HG03060 (cell line): ENCODE data around the gene VPS45.
"Not testable (repeated sequence)": the region's sequence is repeated elsewhere in the genome, so short reads cannot be mapped to it uniquely, and the experiment has no call there.

ENCODE experiments used
- ATAC-seq: cut with Tn5 transposase; IDR thresholded peaks from one replicate; pipeline ENCODE4 v1.9.1; 2021; ENCODE audit warnings: low read depth, moderate number of reproducible peaks; ENCODE audit not compliant: unreplicated experiment

Gene VPS45

DNA sequence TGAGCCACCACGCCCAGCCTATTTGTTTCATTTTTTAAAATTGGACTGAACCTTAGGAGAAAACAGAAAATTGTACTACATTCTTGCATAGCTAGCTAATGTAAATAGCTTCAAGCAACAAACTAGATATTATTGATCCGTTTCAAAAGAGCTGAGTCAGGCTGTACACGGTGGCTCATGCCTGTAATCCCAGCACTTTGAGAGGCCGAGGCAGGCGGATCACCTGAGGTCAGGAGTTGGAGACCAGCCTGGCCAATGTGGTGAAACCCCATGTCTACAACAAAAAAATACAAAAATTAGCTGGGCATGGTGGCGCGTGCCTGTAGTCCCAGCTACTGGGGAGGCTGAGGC, 118.8 kb downstream of the VPS45 start:
- ATAC-seq: not testable (repeated sequence)

DNA sequence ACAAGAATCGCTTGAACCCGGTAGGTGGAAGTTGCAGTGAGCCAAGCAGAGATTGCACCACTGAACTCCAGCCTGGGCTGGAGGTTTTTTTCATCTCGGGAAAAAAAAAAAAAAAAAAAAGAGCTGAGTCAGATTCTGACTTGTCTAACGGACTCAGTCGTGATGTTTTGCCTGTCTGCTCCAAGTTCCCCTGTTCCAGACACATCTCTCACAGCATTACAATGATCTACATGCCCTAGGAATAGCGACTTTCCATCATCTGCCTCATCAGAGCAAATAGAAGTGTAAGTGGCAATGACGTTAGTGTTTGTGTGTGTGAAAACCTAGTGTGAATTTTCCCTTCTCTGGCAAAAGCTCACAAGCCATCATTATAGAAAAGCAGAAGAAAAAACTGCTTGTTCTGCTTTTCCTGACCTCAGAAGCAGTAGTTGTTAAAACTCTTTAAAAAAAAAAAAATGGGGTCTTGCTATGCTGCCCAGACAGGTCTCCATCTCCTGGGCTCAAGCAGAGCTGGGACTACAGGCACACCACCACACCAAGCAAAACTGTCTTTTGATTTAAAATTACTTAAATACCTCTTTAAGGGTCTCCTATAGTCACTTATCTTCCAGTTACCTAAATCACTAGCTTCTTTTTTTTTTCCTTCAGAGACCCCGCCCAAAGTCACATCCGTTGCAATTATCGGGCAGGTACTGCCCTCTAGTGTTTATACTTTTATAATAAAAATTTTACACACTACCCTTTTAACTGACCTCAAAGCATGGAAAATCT, 119.4 kb downstream of the VPS45 start:
- no peak for ATAC-seq

DNA sequence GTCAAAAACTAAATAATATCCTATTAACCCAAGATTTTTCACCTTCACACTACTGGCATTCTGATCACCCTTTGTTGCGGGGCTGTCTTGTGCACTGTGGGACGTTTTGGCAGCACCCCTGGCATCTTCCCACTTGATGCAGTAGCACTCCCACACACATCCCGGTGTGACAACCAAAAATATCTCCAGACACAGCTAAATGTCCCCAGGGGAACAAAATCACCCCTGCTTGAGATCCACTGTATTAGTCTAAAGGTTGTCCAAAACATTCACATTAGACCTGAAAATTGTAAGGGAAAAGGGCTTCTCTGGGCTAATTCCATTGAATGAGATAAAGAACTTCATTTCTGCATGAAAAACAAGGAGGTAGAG, 120.0 kb downstream of the VPS45 start:
- no peak for ATAC-seq

DNA sequence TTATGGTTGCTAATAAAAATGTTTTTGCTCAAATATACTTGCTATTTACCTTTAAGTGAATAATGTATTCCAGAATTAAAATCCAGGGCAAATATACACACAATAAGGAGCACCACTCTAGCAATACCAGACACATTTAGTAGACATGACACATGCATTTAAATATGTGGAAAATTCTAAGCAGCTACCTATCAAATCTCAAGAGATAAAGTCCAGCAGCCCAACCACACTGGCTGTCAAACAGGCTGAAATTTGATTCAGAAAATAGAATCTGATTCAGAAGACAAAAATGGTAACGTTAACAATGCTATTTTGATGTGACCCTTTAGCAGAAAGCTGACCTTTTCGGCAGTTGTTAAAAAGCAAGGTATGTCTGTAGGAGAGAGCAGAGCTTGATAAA, 124.4 kb downstream of the VPS45 start:
- ATAC-seq: no peak

DNA sequence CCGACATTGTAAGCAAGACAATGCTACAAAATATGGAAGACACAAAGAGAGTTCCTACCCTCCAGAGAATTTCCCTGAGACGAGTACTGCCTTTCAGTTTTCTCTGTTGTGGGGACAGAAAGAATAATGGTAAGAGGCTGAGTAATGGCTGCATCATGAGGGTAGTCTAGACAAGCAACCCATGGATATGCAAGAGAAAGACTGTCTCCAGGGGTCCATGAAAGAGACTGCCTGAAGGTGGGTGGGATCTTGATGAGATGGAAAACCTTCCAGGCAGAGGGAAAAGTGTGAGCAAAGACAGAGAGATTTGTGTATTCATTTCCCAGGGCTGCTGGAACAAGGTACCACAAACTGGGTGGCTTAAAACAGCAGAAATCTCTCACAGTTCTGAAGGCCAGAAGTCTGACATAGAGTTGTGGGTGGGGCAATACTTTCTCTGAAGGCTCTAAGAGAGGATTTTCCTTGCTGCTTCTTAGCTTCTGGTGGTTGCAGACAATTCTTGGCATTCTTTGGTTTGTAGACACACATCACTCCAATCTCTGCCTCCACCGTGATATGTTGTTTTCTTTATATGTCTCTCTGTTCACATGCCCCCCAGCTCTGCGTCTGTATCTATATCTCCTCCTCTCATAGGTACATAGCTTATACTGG, 126.9 kb downstream of the VPS45 start:
- ATAC-seq: no peak
